Stimulated activated CD8-positive, alpha-beta memory T cell treated with anti-CD3 and anti-CD28 coated beads, Interleukin-4, amount 100 ng/mL, for 4 hours (primary cell): ENCODE data around the gene ASPHD1.

ENCODE experiments used
- DNase-seq, 2 donors: peaks; one replicate each; pipeline ENCODE4 v3.0.0-alpha.2; 2020; ENCODE audit warnings: low read depth in 2 of 2, low spot score in 1 of 2

ASPHD1 gene

GRCh38 chr16:29940656-29941055 lies 40.4 kb downstream of the ASPHD1 start:
- DNase-seq = no peak

- DNase-seq = no peak
Observed at GRCh38 chr16:29943846-29944799, 43.8 kb downstream of the ASPHD1 start.

- no peak for DNase-seq
Observed at GRCh38 chr16:29947897-29948296, 47.6 kb downstream of the ASPHD1 start.

- no peak for DNase-seq
Observed at GRCh38 chr16:29950806-29951461, 50.6 kb downstream of the ASPHD1 start.

DNA sequence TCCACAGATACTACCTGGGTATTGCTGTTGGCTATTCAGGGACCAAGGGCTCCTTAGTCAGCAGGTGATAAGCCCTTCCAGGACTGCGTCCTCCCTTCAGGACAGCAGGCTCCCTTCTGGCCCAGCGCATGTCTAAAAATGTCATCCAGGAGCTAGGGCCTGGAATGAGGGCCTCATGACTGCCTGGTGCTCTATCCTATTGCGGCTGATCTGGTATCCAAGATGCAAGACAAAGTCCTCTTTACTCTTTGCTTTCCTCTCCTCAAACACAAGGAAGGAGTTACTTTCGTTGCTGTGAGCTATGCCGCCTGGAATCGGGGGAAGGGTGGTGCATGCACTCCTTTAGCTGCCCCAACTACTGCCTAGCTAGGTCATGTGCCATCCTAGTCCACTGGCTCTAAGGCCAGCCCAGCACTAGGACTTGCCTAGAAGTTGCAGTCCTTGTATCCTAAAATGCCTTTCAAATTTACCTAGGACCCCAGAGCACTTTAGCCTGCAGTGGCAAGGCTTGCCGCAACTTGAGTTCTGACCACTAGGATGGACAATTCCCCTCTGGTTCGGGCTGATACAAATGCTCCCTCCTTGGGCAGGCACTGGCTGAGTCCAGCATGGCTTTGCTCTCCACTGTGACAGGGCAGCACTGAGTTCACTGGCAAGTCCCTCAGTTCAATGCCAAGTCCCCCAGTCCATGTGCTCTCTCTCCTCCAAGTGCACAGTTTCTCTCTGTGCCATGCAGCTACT lies 51.5 kb downstream of the ASPHD1 start:
- DNase-seq = no peak
